Fibroblast of the conjunctiva (primary cell): Measurements from ENCODE around the gene RANBP3L.
"Not testable (repeated sequence)": the region's sequence is repeated elsewhere in the genome, so short reads cannot be mapped to it uniquely, and the experiment has no call there.

Experiments
- DNase-seq: peaks from one replicate; pipeline ENCODE4 v3.0.0-alpha.2; 2010; ENCODE audit warnings: low read depth

Gene RANBP3L

GRCh38 chr5:36285837-36286615 lies 15.7 kb downstream of the RANBP3L start:
- DNase-seq, result no peak

GRCh38 chr5:36283775-36284174 lies 17.9 kb downstream of the RANBP3L start:
- not testable (repeated sequence) for DNase-seq

GRCh38 chr5:36281626-36282025 lies 20.1 kb downstream of the RANBP3L start:
- DNase-seq, result no peak

- no peak for DNase-seq
Measured at GRCh38 chr5:36279054-36279698, 22.5 kb downstream of the RANBP3L start.

GRCh38 chr5:36277521-36278176 lies 24.1 kb downstream of the RANBP3L start:
- no peak for DNase-seq

- no peak for DNase-seq
Measured at GRCh38 chr5:36276864-36277263, 24.8 kb downstream of the RANBP3L start.

GRCh38 chr5:36273809-36274526 lies 27.7 kb downstream of the RANBP3L start:
- no peak for DNase-seq

GRCh38 chr5:36272136-36272690 lies 29.5 kb downstream of the RANBP3L start:
- no peak for DNase-seq

- DNase-seq, result no peak
Measured at GRCh38 chr5:36270876-36271575, 30.7 kb downstream of the RANBP3L start.

GRCh38 chr5:36270175-36270574 lies 31.5 kb downstream of the RANBP3L start:
- DNase-seq, result no peak

GRCh38 chr5:36269478-36269877 lies 32.2 kb downstream of the RANBP3L start:
- DNase-seq, result no peak

GRCh38 chr5:36267905-36268304 lies 33.8 kb downstream of the RANBP3L start:
- no peak for DNase-seq

GRCh38 chr5:36264202-36264760 lies 37.4 kb downstream of the RANBP3L start:
- no peak for DNase-seq

GRCh38 chr5:36261186-36261585 lies 40.5 kb downstream of the RANBP3L start:
- no peak for DNase-seq

- no peak for DNase-seq
Measured at GRCh38 chr5:36253575-36253974, 48.1 kb downstream of the RANBP3L start.

- DNase-seq, result peak; percentile 24
Measured at GRCh38 chr5:36252722-36253365, 48.9 kb downstream of the RANBP3L start.

- no peak for DNase-seq
Measured at GRCh38 chr5:36251218-36251617, 50.5 kb downstream of the RANBP3L start.

GRCh38 chr5:36250427-36250826 lies 51.3 kb downstream of the RANBP3L start:
- DNase-seq, result no peak

- DNase-seq, result no peak
Measured at GRCh38 chr5:36246036-36246800, 55.5 kb downstream of the RANBP3L start.

- DNase-seq, result no peak
Measured at GRCh38 chr5:36244076-36244475, 57.6 kb downstream of the RANBP3L start.
